Esophagus muscularis mucosa (tissue), 4 donors: ENCODE measurements around the gene TMEM156. TPM values are rescaled to one million over a fixed set of nuclear protein-coding genes. Genes with fewer than 3 reads are reported as not detected.

Experiments used
- DNase-seq: peaks from one replicate; pipeline ENCODE4 v3.0.0-alpha.2; 2017; ENCODE audit errors: extremely low spot score
- H3K27ac ChIP-seq, 4 donors: fragments of 200-600 bp; sonication (generic); replicated peaks in 1 of 4; 1 replicate in 3 of 4; 2 replicates in 1 of 4; pipeline ENCODE4 v1.5.1; 2016 to 2019; ENCODE audit warnings: mild to moderate bottlenecking in 1 of 4
- H3K27me3 ChIP-seq, 4 donors: fragments of 200-600 bp; sonication (generic); one replicate each; pipeline versions ENCODE4 v1.5.1 to v1.6.0; 2016 to 2019
- H3K36me3 ChIP-seq, 4 donors: fragments of 200-600 bp; sonication (generic); one replicate each; pipeline ENCODE4 v1.5.1; 2016 to 2019
- H3K4me1 ChIP-seq, 4 donors: fragments of 200-600 bp; sonication (generic); one replicate each; pipeline ENCODE4 v1.5.1; 2016 to 2019
- H3K4me3 ChIP-seq, 4 donors: fragments of 200-600 bp; sonication (generic); 1 replicate in 2 of 4; 2 replicates in 2 of 4; pipeline ENCODE4 v1.5.1; 2016 to 2019; ENCODE audit warnings: mild to moderate bottlenecking in 4 of 4, moderate library complexity in 1 of 4
- H3K9me3 ChIP-seq, 4 donors: fragments of 200-600 bp; sonication (generic); 1 replicate in 3 of 4; 2 replicates in 1 of 4; pipeline ENCODE4 v1.5.1; 2016 to 2019
- CTCF ChIP-seq, 3 experiments: fragments of 200-600 bp in 2 of 3; fragments of 450-650 bp in 1 of 3; sonication (generic) in 2 of 3; IDR thresholded peaks; one replicate each; pipeline ENCODE4 v1.5.1; 2017 to 2019; ENCODE audit warnings: antibody characterized with exemption in 3 of 3, mild to moderate bottlenecking in 2 of 3, moderate library complexity in 1 of 3
- EP300 ChIP-seq: sonication (generic); formaldehyde crosslinking; IDR thresholded peaks from one replicate; pipeline ENCODE4 v1.6.1; 2017; ENCODE audit warnings: antibody characterized with exemption
- POLR2A ChIP-seq: fragments of 450-650 bp; IDR thresholded peaks from one replicate; pipeline ENCODE4 v1.6.1; 2017; ENCODE audit warnings: antibody characterized with exemption, moderate library complexity, mild to moderate bottlenecking, low read depth
- POLR2AphosphoS5 ChIP-seq, 2 donors: sonication (generic); formaldehyde crosslinking; IDR thresholded peaks; one replicate each; pipeline ENCODE4 v1.6.1; 2017; ENCODE audit warnings: antibody characterized with exemption in 2 of 2
- WGBS: methylation state at CpG from one replicate; pipeline ENCODE4 v1.1.5; 2018; 5-methylcytosine and 5-hydroxymethylcytosine counted together
- intact Hi-C: fragments of 100-400 bp; cut with DNase I; formaldehyde crosslinking; loops from one replicate; pipeline ENCODE4 v1.15.1; 2023
- total RNA-seq, 4 donors: library from RNA; depleted of rRNA; stranded (reverse); fragments of >200 nt; gene quantifications; one replicate each; pipeline versions ENCODE4 v1.1.0 to v1.2.1, GENCODE V29; 2016

Gene TMEM156
- total RNA-seq, 4 donors from 2014 or later, result 0.50 TPM; not detected in 3

GRCh38 chr4:39050590-39050989 lies 18.4 kb upstream of the TMEM156 start:
- Histone ChIP-seq H3K9me3 (no peaks in the 10 kb centered on the region), H3K4me3 (no peak overlapping the region), H3K4me1 (peaks cover 14 to 68% (median 67%) of the 10 kb centered on the region in 4 donors), H3K27me3 (no peaks in the 10 kb centered on the region), H3K36me3 (no peaks in the 10 kb centered on the region), H3K27ac (no peak overlapping the region)
- DNase-seq, result no peak
- intact Hi-C loops, result no loop called here
- WGBS, result 68% methylated on average over 2 of the region's 2 CpGs
- TF ChIP-seq EP300, result no peak
- no peak for TF ChIP-seq CTCF (IDR thresholded peaks at IDR 0.05)
- TF ChIP-seq POLR2A, result no peak
- no peak for TF ChIP-seq POLR2AphosphoS5 (IDR thresholded peaks at IDR 0.05)

GRCh38 chr4:39048311-39048710 lies 16.1 kb upstream of the TMEM156 start:
- intact Hi-C loops, result loop anchor here (10.0 kb wide), 1 partner anchor 144 kb away; no protein-coding TSS in a partner anchor
- H3K4me3 ChIP-seq, result no peak overlapping the region
- TF ChIP-seq EP300 (no peak), POLR2AphosphoS5 (IDR thresholded peaks at IDR 0.05) (no peak), POLR2A (no peak), CTCF (IDR thresholded peaks at IDR 0.05) (no peak)
- H3K27me3 ChIP-seq, result no peaks in the 10 kb centered on the region
- H3K4me1 ChIP-seq, result peaks cover 14 to 68% (median 66%) of the 10 kb centered on the region in 4 donors
- no peak for DNase-seq
- H3K27ac ChIP-seq, result peak overlapping the region in 1 of 4 donors; percentile 11
- H3K36me3 ChIP-seq, result no peaks in the 10 kb centered on the region
- WGBS, result 75% methylated on average over 1 of the region's 1 CpG
- no peaks in the 10 kb centered on the region for H3K9me3 ChIP-seq

GRCh38 chr4:39047681-39048080 lies 15.5 kb upstream of the TMEM156 start:
- Histone ChIP-seq H3K4me1 (peaks cover 14 to 74% (median 72%) of the 10 kb centered on the region in 4 donors), H3K27ac (peak overlapping the region in 2 of 4 donors; percentile 5 to 98), H3K4me3 (no peak overlapping the region), H3K27me3 (no peaks in the 10 kb centered on the region), H3K36me3 (no peaks in the 10 kb centered on the region), H3K9me3 (no peaks in the 10 kb centered on the region)
- WGBS, result 57% methylated on average over 2 of the region's 2 CpGs
- intact Hi-C loops, result loop anchor here (10.0 kb wide), 1 partner anchor 143 kb away; no protein-coding TSS in a partner anchor
- DNase-seq, result no peak
- TF ChIP-seq POLR2AphosphoS5 (IDR thresholded peaks at IDR 0.05), result no peak
- no peak for TF ChIP-seq EP300
- no peak for TF ChIP-seq CTCF (IDR thresholded peaks at IDR 0.05)
- TF ChIP-seq POLR2A, result no peak

- Histone ChIP-seq H3K9me3 (no peaks in the 10 kb centered on the region), H3K4me3 (peak overlapping the region; percentile 92 to 97 (median 96)), H3K27ac (peak overlapping the region; percentile 94 to 98 (median 98)), H3K36me3 (no peaks in the 10 kb centered on the region), H3K27me3 (no peaks in the 10 kb centered on the region), H3K4me1 (peaks cover 14 to 73% (median 69%) of the 10 kb centered on the region in 4 donors)
- DNase-seq, result no peak
- TF ChIP-seq CTCF (IDR thresholded peaks at IDR 0.05) (no peak), POLR2AphosphoS5 (IDR thresholded peaks at IDR 0.05) (no peak), EP300 (no peak), POLR2A (no peak)
- 80% methylated on average over 8 of the region's 8 CpGs for WGBS
- intact Hi-C loops, result loop anchor here (10.0 kb wide), 1 partner anchor 141 kb away; no protein-coding TSS in a partner anchor
Observed at GRCh38 chr4:39046249-39046648, 14.0 kb upstream of the TMEM156 start.

GRCh38 chr4:39045827-39046221 lies 13.6 kb upstream of the TMEM156 start:
- H3K4me3 ChIP-seq, result peak overlapping the region; percentile 92 to 97 (median 96)
- TF ChIP-seq POLR2A, result no peak
- no peak for TF ChIP-seq EP300
- TF ChIP-seq CTCF (IDR thresholded peaks at IDR 0.05), result no peak
- no peak for TF ChIP-seq POLR2AphosphoS5 (IDR thresholded peaks at IDR 0.05)
- H3K27me3 ChIP-seq, result no peaks in the 10 kb centered on the region
- H3K36me3 ChIP-seq, result no peaks in the 10 kb centered on the region
- intact Hi-C loops, result loop anchor here (10.0 kb wide), 1 partner anchor 141 kb away; no protein-coding TSS in a partner anchor
- no peak for DNase-seq
- WGBS, result 29% methylated on average over 3 of the region's 3 CpGs
- no peaks in the 10 kb centered on the region for H3K9me3 ChIP-seq
- peak overlapping the region; percentile 94 to 98 (median 98) for H3K27ac ChIP-seq
- peaks cover 14 to 69% (median 64%) of the 10 kb centered on the region in 4 donors for H3K4me1 ChIP-seq
